ENCODE results near the gene PNKD. TPM values are rescaled to one million over a fixed set of nuclear protein-coding genes. Genes with fewer than 3 reads are reported as not detected.

Gene PNKD
- total and polyA plus RNA-seq, 2 donors from 2014 or later = 90.6 to 244 TPM

- no peak for TF ChIP-seq CTCF (IDR thresholded peaks at IDR 0.05; ENCODE audit: borderline replicate concordance, extremely low read depth, insufficient read depth)
- H3K9me3 ChIP-seq (ENCODE audit: control insufficient read depth in 2 of 3, insufficient read depth in 1 of 3, low read length in 3 of 3) = no peaks in the 10 kb centered on the region
- intact Hi-C loops (cut with DNase I) = no loop called here
- no peak overlapping the region for H3K4me3 ChIP-seq (ENCODE audit: low read length in 3 of 3)
- H3K27ac ChIP-seq (ENCODE audit: low read depth in 2 of 2, low read length in 2 of 2) = peak overlapping the region in 1 of 2 donors; percentile 7
- no peaks in the 10 kb centered on the region for H3K36me3 ChIP-seq (ENCODE audit: control insufficient read depth in 2 of 3, insufficient read depth in 3 of 3, low read length in 3 of 3)
- peaks cover 0 to 19% (median 13%) of the 10 kb centered on the region in 3 donors for H3K4me1 ChIP-seq (ENCODE audit: control insufficient read depth in 2 of 3, insufficient read depth in 2 of 3, low read depth in 1 of 3, low read length in 3 of 3)
- no peaks in the 10 kb centered on the region for H3K27me3 ChIP-seq (ENCODE audit: control insufficient read depth, insufficient read depth, low read length)
- no peak for FAIRE-seq
- DNase-seq = no peak
- H3K9ac ChIP-seq (ENCODE audit: low read length in 3 of 3) = no peak overlapping the region
Measured at GRCh38 chr2:218327451-218328210, 57.3 kb downstream of the PNKD start.

- no peaks in the 10 kb centered on the region for H3K27me3 ChIP-seq (ENCODE audit: control insufficient read depth, insufficient read depth, low read length)
- no peaks in the 10 kb centered on the region for H3K36me3 ChIP-seq (ENCODE audit: control insufficient read depth in 2 of 3, insufficient read depth in 3 of 3, low read length in 3 of 3)
- H3K4me1 ChIP-seq (ENCODE audit: control insufficient read depth in 2 of 3, insufficient read depth in 2 of 3, low read depth in 1 of 3, low read length in 3 of 3) = peaks cover 0 to 22% (median 12%) of the 10 kb centered on the region in 3 donors
- no peak overlapping the region for H3K4me3 ChIP-seq (ENCODE audit: low read length in 3 of 3)
- no peak for TF ChIP-seq CTCF (IDR thresholded peaks at IDR 0.05; ENCODE audit: borderline replicate concordance, extremely low read depth, insufficient read depth)
- DNase-seq (no peak), FAIRE-seq (no peak)
- intact Hi-C loops (cut with DNase I) = no loop called here
- no peak overlapping the region for H3K27ac ChIP-seq (ENCODE audit: low read depth in 2 of 2, low read length in 2 of 2)
- no peaks in the 10 kb centered on the region for H3K9me3 ChIP-seq (ENCODE audit: control insufficient read depth in 2 of 3, insufficient read depth in 1 of 3, low read length in 3 of 3)
- no peak overlapping the region for H3K9ac ChIP-seq (ENCODE audit: low read length in 3 of 3)
Measured at GRCh38 chr2:218328294-218328693, 58.0 kb downstream of the PNKD start.

- Histone ChIP-seq H3K9me3 (ENCODE audit: control insufficient read depth in 2 of 3, insufficient read depth in 1 of 3, low read length in 3 of 3) (no peaks in the 10 kb centered on the region), H3K4me3 (ENCODE audit: low read length in 3 of 3) (no peak overlapping the region), H3K4me1 (ENCODE audit: control insufficient read depth in 2 of 3, insufficient read depth in 2 of 3, low read depth in 1 of 3, low read length in 3 of 3) (peaks cover 0 to 16% (median 12%) of the 10 kb centered on the region in 3 donors), H3K27me3 (ENCODE audit: control insufficient read depth, insufficient read depth, low read length) (no peaks in the 10 kb centered on the region), H3K36me3 (ENCODE audit: control insufficient read depth in 2 of 3, insufficient read depth in 3 of 3, low read length in 3 of 3) (no peaks in the 10 kb centered on the region), H3K27ac (ENCODE audit: low read depth in 2 of 2, low read length in 2 of 2) (no peak overlapping the region), H3K9ac (ENCODE audit: low read length in 3 of 3) (no peak overlapping the region)
- FAIRE-seq (no peak), DNase-seq (no peak)
- TF ChIP-seq CTCF (IDR thresholded peaks at IDR 0.05; ENCODE audit: borderline replicate concordance, extremely low read depth, insufficient read depth) = no peak
- intact Hi-C loops (cut with DNase I) = no loop called here
Measured at GRCh38 chr2:218329027-218329825, 58.9 kb downstream of the PNKD start.

Measured in kidney (tissue), 14 donors.